ENCODE results near the gene SPG11.
"Not testable (repeated sequence)": the region's sequence is repeated elsewhere in the genome, so short reads cannot be mapped to it uniquely, and the experiment has no call there.

Gene SPG11, protein sequence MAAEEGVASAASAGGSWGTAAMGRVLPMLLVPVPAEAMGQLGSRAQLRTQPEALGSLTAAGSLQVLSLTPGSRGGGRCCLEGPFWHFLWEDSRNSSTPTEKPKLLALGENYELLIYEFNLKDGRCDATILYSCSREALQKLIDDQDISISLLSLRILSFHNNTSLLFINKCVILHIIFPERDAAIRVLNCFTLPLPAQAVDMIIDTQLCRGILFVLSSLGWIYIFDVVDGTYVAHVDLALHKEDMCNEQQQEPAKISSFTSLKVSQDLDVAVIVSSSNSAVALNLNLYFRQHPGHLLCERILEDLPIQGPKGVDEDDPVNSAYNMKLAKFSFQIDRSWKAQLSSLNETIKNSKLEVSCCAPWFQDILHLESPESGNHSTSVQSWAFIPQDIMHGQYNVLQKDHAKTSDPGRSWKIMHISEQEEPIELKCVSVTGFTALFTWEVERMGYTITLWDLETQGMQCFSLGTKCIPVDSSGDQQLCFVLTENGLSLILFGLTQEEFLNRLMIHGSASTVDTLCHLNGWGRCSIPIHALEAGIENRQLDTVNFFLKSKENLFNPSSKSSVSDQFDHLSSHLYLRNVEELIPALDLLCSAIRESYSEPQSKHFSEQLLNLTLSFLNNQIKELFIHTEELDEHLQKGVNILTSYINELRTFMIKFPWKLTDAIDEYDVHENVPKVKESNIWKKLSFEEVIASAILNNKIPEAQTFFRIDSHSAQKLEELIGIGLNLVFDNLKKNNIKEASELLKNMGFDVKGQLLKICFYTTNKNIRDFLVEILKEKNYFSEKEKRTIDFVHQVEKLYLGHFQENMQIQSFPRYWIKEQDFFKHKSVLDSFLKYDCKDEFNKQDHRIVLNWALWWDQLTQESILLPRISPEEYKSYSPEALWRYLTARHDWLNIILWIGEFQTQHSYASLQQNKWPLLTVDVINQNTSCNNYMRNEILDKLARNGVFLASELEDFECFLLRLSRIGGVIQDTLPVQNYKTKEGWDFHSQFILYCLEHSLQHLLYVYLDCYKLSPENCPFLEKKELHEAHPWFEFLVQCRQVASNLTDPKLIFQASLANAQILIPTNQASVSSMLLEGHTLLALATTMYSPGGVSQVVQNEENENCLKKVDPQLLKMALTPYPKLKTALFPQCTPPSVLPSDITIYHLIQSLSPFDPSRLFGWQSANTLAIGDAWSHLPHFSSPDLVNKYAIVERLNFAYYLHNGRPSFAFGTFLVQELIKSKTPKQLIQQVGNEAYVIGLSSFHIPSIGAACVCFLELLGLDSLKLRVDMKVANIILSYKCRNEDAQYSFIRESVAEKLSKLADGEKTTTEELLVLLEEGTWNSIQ (N-terminal part only)

DNA sequence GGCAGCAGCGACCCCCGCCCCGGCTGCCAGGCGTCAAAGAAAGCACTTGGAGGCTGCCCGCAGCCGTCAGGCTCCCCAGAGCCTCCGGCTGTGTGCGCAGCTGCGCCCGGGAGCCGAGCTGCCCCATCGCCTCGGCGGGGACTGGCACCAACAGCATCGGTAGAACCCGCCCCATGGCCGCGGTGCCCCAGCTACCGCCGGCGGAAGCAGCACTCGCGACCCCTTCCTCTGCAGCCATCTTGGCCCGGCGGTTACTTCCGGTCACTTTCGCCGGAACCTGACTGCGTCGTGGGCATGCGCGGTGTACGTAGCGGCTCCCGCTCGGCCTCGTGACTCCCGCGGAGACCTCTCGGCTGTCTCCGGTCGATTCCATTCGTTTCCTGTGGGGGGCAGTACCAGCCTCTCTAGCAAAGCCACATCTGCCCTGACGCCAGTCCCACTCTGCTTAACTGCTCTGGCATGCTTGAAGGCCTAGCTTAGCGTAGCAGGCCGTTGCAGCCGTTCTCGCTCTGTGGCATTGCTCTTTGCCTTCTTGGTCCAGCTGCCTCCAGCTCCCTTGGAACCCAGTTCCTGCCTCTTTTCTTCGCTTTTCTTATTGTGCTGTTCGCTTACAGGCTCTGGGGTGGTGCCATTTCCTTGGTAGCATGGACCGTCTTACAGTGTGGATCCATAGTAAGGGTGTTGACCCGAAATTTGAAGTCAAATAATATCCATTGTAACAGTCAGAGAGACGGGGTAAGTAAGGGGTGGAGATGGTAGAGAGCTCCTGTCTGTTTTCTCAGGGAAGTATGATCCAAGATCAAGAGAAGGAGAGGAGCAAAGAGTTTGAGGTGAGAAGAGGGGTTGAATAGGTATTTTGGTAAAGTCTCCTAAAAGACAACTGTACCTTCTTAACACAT, at the start of gene SPG11:
SPG11 (minus strand) TSS at position 253 of the 899 bp plus-strand sequence; CDS start at position 238, 15 bp downstream.
- peak; percentile 98 for DNase-seq

DNA sequence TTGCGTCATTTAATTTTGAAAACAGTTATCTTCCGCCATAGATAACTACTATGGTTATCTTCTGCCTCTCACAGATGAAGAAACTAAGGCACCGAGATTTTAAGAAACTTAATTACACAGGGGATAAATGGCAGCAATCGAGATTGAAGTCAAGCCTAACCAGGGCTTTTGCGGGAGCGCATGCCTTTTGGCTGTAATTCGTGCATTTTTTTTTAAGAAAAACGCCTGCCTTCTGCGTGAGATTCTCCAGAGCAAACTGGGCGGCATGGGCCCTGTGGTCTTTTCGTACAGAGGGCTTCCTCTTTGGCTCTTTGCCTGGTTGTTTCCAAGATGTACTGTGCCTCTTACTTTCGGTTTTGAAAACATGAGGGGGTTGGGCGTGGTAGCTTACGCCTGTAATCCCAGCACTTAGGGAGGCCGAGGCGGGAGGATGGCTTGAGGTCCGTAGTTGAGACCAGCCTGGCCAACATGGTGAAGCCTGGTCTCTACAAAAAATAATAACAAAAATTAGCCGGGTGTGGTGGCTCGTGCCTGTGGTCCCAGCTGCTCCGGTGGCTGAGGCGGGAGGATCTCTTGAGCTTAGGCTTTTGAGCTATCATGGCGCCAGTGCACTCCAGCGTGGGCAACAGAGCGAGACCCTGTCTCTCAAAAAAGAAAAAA, 49.0 kb upstream of the SPG11 start:
- DNase-seq = peak; percentile 79

DNA sequence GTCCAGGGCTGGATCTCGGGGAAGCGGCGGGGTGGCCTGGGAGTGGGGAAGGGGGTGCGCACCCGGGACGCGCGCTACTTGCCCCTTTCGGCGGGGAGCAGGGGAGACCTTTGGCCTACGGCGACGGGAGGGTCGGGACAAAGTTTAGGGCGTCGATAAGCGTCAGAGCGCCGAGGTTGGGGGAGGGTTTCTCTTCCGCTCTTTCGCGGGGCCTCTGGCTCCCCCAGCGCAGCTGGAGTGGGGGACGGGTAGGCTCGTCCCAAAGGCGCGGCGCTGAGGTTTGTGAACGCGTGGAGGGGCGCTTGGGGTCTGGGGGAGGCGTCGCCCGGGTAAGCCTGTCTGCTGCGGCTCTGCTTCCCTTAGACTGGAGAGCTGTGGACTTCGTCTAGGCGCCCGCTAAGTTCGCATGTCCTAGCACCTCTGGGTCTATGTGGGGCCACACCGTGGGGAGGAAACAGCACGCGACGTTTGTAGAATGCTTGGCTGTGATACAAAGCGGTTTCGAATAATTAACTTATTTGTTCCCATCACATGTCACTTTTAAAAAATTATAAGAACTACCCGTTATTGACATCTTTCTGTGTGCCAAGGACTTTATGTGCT, 48.4 kb upstream of the SPG11 start:
- peak; percentile 73 for DNase-seq

DNA sequence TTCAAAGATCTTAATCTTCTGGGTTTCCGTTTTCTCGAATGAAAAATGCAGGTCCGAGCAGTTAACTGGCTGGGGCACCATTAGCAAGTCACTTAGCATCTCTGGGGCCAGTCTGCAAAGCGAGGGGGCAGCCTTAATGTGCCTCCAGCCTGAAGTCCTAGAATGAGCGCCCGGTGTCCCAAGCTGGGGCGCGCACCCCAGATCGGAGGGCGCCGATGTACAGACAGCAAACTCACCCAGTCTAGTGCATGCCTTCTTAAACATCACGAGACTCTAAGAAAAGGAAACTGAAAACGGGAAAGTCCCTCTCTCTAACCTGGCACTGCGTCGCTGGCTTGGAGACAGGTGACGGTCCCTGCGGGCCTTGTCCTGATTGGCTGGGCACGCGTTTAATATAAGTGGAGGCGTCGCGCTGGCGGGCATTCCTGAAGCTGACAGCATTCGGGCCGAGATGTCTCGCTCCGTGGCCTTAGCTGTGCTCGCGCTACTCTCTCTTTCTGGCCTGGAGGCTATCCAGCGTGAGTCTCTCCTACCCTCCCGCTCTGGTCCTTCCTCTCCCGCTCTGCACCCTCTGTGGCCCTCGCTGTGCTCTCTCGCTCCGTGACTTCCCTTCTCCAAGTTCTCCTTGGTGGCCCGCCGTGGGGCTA, 47.8 kb upstream of the SPG11 start, which contains the start of the genes B2M and PATL2:
B2M (plus strand) TSS at position 422 of the 647 bp plus-strand sequence; CDS start at position 452, 30 bp downstream.
PATL2 (minus strand) TSS at position 228 of the 647 bp plus-strand sequence. CDS start 34,833 bp downstream, outside the sequence.
- DNase-seq = peak; percentile 97

DNA sequence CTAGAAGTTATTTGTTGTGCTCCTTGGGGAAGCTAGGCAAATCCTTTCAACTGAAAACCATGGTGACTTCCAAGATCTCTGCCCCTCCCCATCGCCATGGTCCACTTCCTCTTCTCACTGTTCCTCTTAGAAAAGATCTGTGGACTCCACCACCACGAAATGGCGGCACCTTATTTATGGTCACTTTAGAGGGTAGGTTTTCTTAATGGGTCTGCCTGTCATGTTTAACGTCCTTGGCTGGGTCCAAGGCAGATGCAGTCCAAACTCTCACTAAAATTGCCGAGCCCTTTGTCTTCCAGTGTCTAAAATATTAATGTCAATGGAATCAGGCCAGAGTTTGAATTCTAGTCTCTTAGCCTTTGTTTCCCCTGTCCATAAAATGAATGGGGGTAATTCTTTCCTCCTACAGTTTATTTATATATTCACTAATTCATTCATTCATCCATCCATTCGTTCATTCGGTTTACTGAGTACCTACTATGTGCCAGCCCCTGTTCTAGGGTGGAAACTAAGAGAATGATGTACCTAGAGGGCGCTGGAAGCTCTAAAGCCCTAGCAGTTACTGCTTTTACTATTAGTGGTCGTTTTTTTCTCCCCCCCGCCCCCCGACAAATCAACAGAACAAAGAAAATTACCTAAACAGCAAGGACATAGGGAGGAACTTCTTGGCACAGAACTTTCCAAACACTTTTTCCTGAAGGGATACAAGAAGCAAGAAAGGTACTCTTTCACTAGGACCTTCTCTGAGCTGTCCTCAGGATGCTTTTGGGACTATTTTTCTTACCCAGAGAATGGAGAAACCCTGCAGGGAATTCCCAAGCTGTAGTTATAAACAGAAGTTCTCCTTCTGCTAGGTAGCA, 47.0 kb upstream of the SPG11 start:
- peak; percentile 39 for DNase-seq

DNA sequence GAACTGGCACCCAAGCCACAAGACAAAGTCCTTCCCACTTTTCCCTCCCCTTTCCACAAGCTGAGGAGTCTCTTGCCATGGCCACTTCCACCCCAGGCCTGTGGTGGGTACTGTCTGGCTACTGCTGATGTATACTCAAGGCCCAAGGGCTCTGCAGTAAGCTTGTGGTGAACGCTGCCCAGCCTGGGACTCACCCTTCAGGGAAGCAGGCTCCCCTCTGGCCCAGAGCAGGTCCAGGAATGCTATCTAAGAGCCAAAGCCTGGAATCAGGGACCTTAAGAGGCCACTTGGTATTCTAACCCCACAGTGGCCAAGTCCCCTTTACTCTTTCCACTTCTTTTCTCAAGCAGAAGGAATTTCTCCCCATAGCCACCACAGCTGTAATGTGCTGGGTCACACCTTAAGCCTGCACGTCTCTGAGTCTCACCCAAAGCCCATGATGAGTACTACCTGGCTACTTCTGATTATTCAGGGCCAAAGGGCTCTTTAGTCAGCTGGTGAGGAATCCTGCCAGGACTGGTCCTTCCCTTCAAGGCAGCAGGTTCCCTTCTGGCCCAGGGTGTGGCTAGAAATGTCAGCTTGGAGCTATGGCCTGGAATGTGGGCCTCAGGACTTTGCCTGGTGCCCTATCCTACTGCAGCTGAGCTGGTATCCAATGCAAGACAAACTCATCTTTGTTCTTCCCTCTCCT, 43.6 kb upstream of the SPG11 start:
- DNase-seq = no peak

DNA sequence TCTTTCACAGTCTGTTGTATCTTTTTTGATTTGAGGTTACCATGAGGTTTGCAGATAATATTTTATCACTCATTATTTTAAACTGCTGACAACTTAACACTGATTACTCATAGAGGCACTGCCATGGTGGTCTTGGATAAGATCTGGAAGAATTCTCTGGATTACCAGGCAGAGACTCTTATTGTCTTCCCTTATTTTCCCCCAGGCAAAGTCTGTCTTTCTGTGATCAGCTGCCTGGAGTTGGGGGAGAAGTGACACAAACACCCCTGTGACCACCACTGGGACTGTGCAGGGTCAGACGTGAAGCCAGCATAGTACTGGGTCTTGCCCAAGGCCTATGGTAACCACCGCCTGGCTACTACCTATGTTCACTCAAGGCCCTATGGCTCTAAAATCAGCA, 42.9 kb upstream of the SPG11 start:
- no peak for DNase-seq

DNA sequence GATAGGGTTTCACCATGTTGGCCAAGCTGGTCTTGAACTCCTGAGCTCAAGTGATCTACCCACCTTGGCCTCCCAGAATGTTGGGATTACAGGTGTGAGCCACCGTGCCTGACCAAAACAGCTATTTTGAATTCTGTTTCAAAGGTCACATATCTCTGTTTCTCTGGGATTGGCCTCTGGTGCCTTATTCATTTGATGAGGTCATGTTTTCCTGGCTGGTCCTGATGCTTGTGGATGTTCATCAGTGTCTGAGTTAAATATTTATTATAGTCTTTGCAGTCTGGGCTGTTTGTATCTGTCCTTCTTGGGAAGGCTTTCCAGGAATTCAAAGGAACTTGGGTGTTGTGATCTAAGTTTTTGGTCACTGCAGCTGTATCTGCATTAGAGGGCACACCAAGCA, 42.5 kb upstream of the SPG11 start:
- DNase-seq = no peak

DNA sequence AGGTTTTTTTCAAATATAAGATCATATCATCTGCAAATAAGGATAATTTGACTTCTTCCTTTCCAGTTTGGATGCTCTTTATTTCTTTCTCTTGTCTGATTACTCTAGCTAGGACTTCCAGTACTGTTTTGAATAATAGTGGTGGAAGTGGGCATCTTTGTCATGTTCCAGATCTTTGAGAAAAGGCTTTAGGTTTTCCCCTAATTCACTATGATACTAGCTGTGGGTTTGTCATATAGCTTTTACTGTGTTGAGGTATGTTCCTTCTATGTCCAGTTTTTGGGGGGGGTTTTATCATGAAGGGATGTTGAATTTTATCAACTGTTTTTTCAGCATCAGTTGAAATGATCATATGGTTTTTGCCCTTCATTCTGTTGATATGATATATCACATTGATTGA, 37.2 kb upstream of the SPG11 start:
- DNase-seq = not testable (repeated sequence)

DNA sequence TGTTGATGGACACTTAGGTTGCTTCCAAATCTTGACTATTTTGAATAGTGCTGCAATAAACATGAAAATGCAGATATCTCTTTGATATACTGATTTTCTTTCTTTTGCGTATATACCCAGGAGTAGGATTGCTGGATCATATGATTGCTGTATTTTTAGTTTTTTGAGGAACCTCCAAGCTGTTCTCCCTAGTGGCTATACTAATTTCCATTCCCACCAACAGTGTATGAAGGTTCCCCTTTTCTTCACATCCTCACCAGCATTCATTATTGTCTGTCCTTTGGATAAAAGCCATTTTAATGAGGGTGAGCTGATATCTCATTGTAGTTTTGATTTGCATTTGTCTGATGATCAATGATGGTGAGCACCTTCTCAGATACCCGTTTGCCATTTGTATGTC, 35.2 kb upstream of the SPG11 start:
- no peak for DNase-seq

DNA sequence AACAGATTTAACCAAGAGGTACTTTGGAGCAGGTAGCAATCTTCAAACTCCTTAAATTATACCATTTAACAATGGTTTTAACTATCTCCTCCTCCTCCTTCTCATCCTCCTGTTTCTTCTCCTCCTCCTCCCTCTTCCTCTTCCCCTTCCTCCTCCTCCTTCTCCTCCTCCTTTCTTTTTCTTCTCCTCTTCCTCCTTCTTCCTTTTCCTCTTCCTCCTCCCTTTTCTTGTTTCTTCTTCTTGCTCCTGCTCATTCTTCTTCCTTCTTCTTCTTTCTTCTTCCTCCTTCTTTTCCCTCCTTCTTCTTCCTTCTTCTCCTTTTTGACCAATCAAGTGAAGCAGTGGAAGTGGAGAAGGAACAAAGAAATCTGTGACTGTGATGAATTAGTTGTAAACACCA, 33.6 kb upstream of the SPG11 start:
- DNase-seq = no peak

DNA sequence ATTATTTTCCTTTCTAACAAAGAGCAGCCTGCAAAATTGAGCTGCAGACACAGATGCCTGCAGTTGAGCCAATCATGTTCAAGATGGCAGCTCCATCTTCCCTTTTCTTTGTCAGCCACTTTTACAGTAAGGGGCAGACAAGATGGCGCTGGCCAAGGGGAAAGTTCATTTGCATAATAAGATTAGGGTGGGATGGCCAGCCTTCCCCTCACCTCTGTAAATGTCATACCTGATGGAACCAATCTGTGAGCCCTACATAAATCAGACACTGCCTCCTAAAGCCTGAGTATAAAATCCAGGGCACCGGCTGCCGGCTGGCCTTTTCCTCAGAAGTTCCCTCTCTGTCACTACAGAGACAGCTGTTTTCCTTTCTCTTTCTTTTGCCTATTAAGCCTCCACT, 31.8 kb upstream of the SPG11 start:
- DNase-seq = no peak

DNA sequence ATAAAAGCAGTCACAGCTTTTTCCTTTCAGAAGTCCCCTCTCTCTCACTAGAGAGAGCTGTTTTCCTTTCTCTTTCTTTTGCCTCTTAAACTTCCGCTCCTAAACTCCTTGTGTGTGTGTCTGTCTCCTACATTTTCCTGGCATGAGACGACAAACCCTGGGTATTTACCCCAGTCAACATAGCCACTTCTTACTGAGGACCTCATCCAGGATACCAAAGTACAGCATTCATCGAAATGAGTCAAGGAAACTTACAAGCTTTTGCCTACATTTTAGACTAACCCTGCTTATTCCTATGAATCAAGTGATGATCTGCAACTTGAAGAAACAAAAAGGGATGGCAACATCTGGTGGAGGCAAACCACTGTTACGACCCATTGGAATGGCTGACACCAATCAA, 31.0 kb upstream of the SPG11 start:
- no peak for DNase-seq

DNA sequence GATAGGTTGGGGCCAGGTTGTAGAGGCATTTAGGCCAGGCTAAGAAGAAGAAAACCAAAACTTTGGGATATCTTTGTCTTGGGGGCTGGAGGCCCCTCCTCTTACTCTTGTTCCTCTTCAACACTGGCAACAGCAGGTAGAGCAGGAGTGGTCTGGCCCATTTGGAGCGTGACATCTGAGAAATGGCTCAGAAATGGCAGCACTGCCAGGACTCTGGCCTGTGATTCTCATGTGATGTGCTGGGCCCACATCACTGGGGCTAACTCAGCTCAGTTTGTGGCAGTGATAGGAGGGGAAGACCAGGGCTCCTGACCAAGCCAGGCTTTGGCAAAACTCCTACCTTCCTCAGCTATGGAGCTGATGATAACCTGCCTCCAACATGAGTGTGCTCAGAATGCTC, 29.2 kb upstream of the SPG11 start:
- DNase-seq = no peak

DNA sequence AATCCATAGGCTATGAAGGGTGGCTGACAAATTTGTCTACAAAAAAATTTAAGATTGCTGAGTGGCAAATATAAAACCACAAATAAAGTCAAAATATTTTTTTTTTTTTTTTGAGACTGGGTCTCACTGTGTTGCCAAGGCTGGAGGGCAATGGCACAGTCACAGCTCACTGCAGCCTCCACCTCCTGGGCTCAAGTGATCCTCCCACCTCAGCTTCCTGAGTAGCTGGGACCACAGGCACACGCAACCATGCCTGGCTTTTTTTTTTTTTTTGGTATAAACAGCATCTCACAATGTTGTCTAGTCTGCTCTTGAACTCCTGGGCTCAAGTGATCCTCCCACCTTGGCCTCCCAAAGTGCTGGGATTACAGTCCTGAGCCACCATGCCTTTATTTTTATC, 26.8 kb upstream of the SPG11 start:
- not testable (repeated sequence) for DNase-seq

DNA sequence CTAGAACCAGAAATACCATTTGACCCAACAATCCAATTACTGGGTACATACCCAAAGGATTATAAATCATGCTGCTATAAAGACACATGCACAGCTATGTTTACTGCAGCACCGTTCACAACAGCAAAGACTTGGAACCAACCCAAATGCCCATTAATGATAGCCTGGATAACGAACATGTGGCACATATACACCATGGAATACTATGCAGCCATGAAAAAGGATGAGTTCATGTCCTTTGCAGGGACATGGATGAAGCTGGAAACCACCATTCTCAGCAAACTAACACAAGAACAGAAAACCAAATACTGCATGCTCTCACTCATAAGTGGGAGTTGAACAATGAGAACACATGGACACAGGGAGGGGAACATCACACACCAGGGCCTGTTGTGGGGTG, 25.9 kb upstream of the SPG11 start:
- not testable (repeated sequence) for DNase-seq

DNA sequence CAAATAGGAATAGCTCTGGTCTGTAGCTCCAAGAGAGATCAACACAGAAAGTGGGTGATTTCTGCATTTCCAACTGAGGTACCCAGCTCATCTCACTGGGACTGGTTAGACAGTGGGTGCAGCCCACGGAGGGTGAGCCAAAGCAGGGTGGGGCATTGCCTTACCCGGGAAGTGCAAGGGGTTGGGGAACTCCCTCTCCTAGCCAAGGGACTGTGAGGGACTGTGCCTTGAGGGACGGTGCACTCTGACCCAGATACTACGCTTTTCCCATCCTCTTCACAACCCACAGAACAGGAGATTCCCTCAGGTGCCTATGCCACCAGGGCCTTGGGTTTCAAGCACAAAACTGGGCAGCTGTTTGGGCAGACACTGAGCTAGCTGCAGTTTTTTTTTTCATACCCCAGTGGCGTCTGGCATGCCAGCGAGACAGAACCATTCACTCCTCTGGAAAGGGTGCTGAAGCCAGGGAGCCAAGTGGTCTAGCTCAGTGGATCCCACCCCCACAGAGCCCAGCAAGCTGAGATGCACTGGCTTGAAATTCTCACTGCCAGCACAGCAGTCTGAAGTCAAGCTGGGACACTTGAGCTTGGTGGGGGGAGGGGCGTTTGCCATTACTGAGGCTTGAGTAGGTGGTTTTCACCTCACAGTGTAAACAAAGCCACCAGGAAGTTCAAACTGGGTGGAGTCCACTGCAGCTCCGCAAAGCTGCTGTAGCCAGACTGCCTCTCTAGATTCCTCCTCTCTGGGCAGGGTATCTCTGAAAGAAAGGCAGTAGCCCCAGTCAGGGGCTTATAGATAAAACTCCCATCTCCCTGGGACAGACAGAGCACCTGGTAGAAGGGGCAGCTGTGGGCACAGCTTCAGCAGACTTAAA, 19.6 kb upstream of the SPG11 start:
- DNase-seq = peak; percentile 44
